GM18498 (cell line): Measurements from ENCODE around the gene ORC5.
"Not testable (repeated sequence)": the region's sequence is repeated elsewhere in the genome, so short reads cannot be mapped to it uniquely, and the experiment has no call there.

Experiments
- ATAC-seq: cut with Tn5 transposase; IDR thresholded peaks from one replicate; pipeline ENCODE4 v1.9.1; 2021; ENCODE audit warnings: mild to moderate bottlenecking, moderate library complexity; ENCODE audit not compliant: unreplicated experiment

ORC5 gene

DNA sequence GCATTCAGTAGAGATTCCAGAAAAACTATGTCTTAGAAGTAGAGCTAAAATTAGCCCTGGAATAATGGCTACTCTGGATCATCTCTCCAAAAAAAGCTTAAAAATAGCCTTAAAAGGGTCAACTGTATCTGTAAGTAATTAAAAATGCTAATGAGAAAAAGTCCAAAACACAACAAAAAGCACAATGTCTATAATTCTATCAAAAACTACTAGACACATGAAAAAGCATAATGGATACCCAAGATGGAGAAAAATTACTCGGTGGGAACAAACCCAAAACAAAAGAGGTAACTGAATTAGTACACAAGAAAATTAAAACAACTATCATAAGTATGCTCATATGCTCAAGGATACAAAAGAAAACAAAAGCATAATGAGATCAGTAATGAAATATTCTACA lies 15.4 kb downstream of the ORC5 start:
- no peak for ATAC-seq

- ATAC-seq: no peak
Observed at GRCh38 chr7:104185346-104185745, 22.5 kb downstream of the ORC5 start.

- ATAC-seq: no peak
Observed at GRCh38 chr7:104179178-104179577, 28.6 kb downstream of the ORC5 start.

- not testable (repeated sequence) for ATAC-seq
Observed at GRCh38 chr7:104177565-104178083, 30.2 kb downstream of the ORC5 start.

DNA sequence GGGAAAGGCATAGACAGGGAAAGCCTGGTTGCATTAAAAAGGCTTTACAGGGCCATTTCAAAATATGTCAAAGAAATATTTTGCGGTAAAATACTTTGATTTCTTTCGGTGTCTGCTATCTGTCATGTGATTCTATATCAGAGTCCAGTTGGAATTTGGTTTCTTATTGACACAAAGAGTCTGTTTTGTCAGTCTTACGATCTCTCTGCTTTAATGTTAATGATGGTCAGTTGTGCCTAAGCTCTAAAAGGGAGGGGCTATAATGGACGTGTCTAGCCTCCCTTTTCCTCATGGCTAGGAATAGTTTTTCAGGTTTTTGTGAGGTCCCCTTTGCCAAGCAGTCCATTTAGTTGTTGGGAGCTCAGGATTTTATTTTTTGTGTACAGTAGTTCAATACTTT lies 31.5 kb downstream of the ORC5 start:
- no peak for ATAC-seq

- no peak for ATAC-seq
Observed at GRCh38 chr7:104175361-104175984, 32.3 kb downstream of the ORC5 start.

GRCh38 chr7:104174798-104175197 lies 33.0 kb downstream of the ORC5 start:
- ATAC-seq: no peak

DNA sequence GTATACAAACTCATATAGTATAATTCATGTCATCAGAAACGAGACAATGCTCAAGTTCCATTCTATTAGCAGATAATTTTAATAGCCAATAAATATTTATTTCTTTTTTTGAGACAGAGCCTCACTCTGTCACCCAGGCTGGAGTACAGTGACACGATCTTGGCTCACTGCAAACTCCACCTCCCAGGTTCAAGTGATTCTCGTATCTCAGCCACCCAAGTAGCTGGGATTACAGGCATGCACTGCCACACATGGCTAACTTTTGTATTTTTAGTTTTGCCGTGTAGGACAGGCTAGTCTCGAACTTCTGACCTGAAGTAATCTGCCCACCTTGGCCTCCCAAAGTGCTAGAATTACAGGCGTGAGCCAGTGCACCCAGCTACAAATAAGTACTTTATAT lies 45.7 kb downstream of the ORC5 start:
- no peak for ATAC-seq

DNA sequence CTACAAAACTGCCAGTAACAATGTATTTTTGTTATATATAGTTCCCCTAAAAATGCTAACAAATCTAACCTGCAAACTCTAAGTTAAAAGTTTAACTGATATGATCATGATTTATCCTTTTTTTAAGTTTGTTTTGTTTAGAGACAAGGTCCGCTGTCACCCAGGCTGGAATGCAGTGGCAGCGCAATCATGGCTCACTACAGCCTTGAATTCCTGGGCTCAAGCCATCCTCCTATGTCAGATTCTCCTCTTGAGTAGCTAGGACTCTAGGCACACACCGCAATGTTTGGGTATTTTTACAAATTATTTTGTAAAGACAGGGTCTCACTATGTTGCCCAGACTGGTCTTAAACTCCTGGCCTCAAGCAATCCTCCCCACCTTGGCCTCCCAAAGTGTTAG lies 46.6 kb downstream of the ORC5 start:
- no peak for ATAC-seq

- ATAC-seq: no peak
Observed at GRCh38 chr7:104160375-104160774, 47.4 kb downstream of the ORC5 start.

DNA sequence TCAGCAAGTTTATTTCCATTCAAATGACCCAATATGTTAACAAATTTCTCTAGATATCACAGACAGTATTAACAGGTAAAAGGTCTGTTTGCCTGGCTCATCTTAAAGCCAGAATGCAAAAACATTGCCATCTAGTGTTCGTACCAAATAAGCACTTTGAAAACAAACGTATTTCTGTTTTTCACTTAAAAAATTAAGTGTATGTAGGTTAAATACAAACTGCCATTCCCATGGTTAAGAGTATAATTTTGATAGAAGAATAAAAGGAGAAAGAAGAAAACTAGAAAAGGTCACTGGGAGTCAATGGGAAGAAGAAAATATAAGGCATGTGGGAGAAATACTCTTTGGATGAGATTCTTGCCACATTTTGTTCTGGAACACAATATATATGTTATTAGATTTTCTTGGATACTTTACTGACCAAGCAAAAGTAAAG lies 51.0 kb downstream of the ORC5 start:
- ATAC-seq: no peak

DNA sequence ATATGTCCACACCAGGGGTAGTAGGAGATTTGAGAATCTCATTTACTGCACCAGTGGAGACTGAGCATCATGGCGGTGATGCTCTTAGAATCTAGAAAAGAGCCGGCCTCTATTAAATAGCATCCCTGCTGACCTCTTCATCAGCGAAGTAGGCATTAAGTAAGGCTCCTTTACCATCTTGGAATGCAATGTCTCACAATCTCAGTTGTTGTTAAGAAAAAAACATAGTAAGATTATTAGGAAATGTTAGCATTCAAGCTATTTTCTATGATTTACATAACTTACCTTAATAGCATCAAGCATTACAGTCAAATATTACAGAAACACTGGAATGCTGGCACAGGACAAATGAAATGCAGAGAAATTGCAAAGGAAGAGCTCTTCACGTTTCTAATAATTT lies 54.5 kb downstream of the ORC5 start:
- ATAC-seq: no peak

DNA sequence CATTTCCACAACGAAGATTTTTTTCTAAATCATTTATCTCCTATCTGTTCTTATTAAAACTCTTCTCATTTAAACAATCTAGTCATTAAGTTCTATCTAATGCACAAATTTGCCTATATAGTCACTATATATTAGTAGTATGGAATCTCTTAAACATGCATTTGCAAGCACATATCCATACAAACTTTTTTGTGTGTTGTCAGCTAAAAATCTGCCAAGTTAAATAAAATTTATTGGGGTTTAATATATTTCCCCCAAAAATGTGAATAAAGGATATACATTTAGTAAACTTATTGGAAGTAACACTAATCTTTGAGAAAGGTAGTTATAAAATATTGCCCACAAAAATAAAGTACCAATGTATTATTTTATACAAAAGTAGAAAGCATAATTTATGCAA lies 55.3 kb downstream of the ORC5 start:
- ATAC-seq: no peak

DNA sequence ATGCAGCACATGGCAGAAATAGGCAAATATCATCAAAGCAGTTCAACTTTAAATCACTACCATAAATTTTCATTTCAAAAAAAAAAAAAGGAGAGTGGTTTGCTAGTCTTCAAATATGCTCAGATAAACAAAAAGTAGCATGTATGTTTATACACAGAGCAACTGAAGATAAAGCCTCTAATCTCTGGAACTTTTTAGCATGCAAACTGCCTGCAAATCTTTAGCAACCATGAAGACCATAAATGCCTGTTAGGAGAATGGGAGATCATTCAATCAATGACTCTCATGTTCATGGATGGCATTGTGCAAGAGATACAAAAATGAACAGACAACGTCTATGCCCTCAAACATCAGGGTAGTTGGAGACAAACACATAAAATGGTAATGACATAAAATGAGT lies 57.3 kb downstream of the ORC5 start:
- ATAC-seq: no peak

DNA sequence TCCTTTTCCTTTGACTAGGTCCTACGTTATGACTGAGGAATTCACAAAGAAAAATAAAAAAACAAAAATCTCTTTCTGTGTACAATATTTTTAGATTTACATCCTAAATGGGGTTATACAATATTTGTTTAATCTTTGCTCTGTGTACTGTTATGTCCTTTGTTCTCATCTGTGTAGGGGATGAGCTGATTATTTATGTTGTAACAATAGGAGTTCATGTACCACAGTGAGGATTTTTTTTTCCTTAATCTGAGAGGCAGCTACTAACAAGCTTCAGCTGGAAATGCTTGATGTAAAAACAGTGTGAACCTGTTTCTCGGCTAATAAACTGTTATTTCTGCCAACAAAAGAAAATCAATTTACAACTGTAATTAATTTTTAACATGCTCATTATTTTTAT lies 58.0 kb downstream of the ORC5 start:
- ATAC-seq: no peak

DNA sequence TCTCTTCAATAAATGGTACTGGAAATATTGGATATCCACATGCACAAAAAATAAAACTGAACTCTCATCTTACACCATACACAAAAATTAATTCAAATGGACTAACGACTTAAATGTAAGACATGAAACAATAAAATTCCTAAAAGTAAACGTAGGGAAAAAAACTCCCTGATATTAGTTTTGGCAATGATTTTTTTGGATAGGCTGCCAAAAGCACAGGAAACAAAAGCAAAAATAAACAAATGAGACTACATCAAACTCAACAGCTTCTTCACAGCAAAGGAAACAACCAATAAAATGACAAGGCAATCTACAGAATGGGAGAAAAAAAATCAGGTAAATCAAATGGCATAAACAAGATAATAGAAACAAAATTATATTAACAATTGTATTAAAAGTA lies 65.7 kb downstream of the ORC5 start:
- ATAC-seq: no peak

DNA sequence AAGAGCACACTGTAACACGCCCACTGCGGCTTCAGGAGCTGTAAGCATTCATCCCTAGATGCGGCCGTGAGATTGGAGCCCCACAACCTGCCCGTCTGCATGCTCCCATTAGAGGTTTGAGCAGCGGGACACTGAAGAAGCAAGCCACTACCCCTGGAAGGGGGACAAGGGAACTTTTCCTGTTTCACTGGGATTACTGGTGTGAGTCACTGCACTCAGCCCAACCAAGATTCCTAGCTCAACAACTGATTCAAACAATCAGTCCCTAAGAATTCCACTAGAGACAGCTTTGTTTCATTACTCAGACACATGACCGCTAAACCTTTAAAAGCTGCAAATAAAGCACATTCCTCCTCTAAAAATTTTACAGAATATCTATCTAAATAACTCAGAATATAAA lies 69.8 kb downstream of the ORC5 start:
- no peak for ATAC-seq

- ATAC-seq: no peak
Observed at GRCh38 chr7:104137511-104137910, 70.3 kb downstream of the ORC5 start.

DNA sequence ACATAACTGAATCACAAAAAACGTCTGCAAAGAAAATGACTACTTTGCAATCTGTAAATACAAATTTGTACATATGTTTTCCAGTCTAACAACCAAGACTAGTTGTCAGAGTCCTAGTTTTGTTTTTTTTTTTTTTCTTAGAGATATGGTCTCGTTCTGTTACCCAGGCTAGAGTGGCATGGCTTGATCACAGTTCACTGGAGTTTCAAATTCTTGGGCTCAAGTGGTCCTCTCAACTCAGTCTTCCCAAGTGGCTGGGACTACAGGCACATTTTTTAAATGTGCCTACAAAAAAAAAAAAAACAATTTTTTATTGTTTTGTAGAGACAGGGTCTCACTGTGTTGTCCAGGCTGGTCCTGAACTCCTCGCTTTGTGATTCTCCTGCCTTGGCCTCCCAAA lies 70.8 kb downstream of the ORC5 start:
- ATAC-seq: no peak

GRCh38 chr7:104136561-104136960 lies 71.3 kb downstream of the ORC5 start:
- no peak for ATAC-seq

- ATAC-seq: no peak
Observed at GRCh38 chr7:104135760-104136558, 71.9 kb downstream of the ORC5 start.

DNA sequence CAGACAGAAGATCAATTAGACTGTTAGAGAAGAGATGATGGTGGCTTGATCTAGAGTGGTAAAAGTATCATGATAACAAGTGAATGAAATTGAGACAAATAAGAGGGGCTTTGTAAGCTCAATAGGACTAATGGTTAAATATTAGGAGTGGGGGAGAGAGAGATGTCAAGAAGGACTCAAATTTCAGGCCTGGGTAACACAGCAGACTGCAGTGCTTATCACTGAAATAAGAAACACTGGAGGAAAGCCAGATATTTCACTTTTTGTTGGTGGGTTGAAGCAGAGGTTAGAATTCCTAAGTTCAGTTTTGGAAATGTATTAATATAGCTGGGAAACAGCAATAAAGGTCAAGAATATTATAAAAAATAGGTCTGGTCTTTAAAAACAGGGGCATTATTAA lies 74.6 kb downstream of the ORC5 start:
- ATAC-seq: no peak
